HepG2 (cell line): ENCODE results near the gene TIMM13. TPM values are rescaled to one million over a fixed set of nuclear protein-coding genes. Genes with fewer than 3 reads are reported as not detected.

Source experiments
- NFE2L1 ChIP-seq: sonication (generic); formaldehyde crosslinking; IDR thresholded peaks from 2 replicates; pipeline ENCODE4 v1.4.0; 2020; ENCODE audit warnings: missing genetic modification reagents, mild to moderate bottlenecking, borderline replicate concordance
- SRSF4 ChIP-seq: fragments of 200-400 bp; formaldehyde crosslinking; IDR thresholded peaks from one replicate; pipeline ENCODE4 v1.6.1; 2018; ENCODE audit warnings: mild to moderate bottlenecking, low read depth, low read length, moderate library complexity; ENCODE audit not compliant: poor library complexity, severe bottlenecking
- ZNF143 ChIP-seq: sonication (generic); formaldehyde crosslinking; IDR thresholded peaks from 2 replicates; pipeline ENCODE4 v1.4.0; 2020; ENCODE audit warnings: missing genetic modification reagents
- polyA plus RNA-seq, 8 experiments: library from polyadenylated mRNA; depleted of rRNA in 3 of 8; stranded (reverse) in 7 of 8; unstranded in 1 of 8; fragments of >200 nt; fragmentation: Illumina TruSeq in 4 of 8; extraction: Trizol in 4 of 8; gene quantifications; 2 replicates each; pipeline versions ENCODE4 v1.2.1 to v1.2.3, GENCODE V29; 2011 to 2016; ENCODE audit warnings: low read depth in 4 of 8, missing spikeins in 1 of 8, mixed read lengths in 1 of 8; ENCODE audit not compliant: insufficient read depth in 1 of 8
- total RNA-seq, 5 experiments: library from RNA; depleted of rRNA; stranded (reverse); fragments of >200 nt; fragmentation: Illumina TruSeq; extraction: Trizol; gene quantifications; 2 replicates each; pipeline ENCODE4 v1.2.3, GENCODE V29; 2016; ENCODE audit warnings: low read depth in 1 of 5
- TF ChIP-seq, protein P1 (sequence below): sonication (generic); formaldehyde crosslinking; IDR thresholded peaks from 2 replicates; pipeline ENCODE4 v1.5.0; 2020; ENCODE audit warnings: missing genetic modification reagents
- TF ChIP-seq, protein P2 (sequence below): sonication (generic); formaldehyde crosslinking; IDR thresholded peaks from 2 replicates; pipeline ENCODE4 v1.5.0; 2020; ENCODE audit warnings: mild to moderate bottlenecking, missing genetic modification reagents
- TF ChIP-seq, protein P3 (sequence below): sonication (generic); formaldehyde crosslinking; IDR thresholded peaks from 2 replicates; pipeline ENCODE4 v1.5.1; 2020; ENCODE audit warnings: missing genetic modification reagents, mild to moderate bottlenecking, borderline replicate concordance
- TF ChIP-seq, protein P4 (sequence below): sonication (generic); formaldehyde crosslinking; IDR thresholded peaks from 2 replicates; pipeline ENCODE4 v1.4.0; 2020; ENCODE audit warnings: mild to moderate bottlenecking, missing genetic modification reagents
- TF ChIP-seq, protein P5 (sequence below): sonication (generic); formaldehyde crosslinking; IDR thresholded peaks from 2 replicates; pipeline ENCODE4; 2020; ENCODE audit warnings: missing genetic modification reagents, mild to moderate bottlenecking, borderline replicate concordance

Gene TIMM13
- total and polyA plus RNA-seq, 2 of the 13 experiments (the other 11 are each of a cell fraction or from before 2014, with no cell fraction given), result 48.4 to 108 TPM

DNA sequence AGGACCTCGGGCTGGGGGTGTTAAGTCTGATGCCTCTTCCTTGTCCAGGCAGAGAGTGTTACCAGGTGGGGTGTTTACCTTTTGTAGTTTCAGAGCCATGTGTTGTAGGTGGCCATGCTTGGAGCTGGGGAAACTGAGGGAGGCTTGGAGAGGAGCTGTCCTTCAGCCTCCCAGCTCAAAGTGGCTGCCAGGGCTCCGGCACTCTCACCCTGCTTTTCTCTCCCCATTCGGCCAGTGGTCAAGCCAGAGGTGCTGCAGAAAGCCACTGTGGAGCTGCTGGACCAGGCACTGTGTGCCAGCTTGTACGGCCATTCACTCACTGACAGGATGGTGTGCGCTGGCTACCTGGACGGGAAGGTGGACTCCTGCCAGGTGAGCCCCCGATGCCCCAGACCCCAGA, 17.4 kb downstream of the TIMM13 start (continued):
- TF ChIP-seq, protein P1, sequence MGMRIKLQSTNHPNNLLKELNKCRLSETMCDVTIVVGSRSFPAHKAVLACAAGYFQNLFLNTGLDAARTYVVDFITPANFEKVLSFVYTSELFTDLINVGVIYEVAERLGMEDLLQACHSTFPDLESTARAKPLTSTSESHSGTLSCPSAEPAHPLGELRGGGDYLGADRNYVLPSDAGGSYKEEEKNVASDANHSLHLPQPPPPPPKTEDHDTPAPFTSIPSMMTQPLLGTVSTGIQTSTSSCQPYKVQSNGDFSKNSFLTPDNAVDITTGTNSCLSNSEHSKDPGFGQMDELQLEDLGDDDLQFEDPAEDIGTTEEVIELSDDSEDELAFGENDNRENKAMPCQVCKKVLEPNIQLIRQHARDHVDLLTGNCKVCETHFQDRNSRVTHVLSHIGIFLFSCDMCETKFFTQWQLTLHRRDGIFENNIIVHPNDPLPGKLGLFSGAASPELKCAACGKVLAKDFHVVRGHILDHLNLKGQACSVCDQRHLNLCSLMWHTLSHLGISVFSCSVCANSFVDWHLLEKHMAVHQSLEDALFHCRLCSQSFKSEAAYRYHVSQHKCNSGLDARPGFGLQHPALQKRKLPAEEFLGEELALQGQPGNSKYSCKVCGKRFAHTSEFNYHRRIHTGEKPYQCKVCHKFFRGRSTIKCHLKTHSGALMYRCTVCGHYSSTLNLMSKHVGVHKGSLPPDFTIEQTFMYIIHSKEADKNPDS (CRISPR knock-in tag), result no peak
- no peak for TF ChIP-seq ZNF143 (CRISPR knock-in tag)
- TF ChIP-seq, protein P2, sequence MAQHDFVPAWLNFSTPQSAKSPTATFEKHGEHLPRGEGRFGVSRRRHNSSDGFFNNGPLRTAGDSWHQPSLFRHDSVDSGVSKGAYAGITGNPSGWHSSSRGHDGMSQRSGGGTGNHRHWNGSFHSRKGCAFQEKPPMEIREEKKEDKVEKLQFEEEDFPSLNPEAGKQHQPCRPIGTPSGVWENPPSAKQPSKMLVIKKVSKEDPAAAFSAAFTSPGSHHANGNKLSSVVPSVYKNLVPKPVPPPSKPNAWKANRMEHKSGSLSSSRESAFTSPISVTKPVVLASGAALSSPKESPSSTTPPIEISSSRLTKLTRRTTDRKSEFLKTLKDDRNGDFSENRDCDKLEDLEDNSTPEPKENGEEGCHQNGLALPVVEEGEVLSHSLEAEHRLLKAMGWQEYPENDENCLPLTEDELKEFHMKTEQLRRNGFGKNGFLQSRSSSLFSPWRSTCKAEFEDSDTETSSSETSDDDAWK (CRISPR knock-in tag), result no peak
- no peak for TF ChIP-seq NFE2L1
- TF ChIP-seq, protein P3, sequence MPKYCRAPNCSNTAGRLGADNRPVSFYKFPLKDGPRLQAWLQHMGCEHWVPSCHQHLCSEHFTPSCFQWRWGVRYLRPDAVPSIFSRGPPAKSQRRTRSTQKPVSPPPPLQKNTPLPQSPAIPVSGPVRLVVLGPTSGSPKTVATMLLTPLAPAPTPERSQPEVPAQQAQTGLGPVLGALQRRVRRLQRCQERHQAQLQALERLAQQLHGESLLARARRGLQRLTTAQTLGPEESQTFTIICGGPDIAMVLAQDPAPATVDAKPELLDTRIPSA (CRISPR knock-in tag), result no peak
- TF ChIP-seq SRSF4, result no peak
- TF ChIP-seq, protein P4, sequence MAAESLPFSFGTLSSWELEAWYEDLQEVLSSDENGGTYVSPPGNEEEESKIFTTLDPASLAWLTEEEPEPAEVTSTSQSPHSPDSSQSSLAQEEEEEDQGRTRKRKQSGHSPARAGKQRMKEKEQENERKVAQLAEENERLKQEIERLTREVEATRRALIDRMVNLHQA (CRISPR knock-in tag), result no peak
- TF ChIP-seq, protein P5, sequence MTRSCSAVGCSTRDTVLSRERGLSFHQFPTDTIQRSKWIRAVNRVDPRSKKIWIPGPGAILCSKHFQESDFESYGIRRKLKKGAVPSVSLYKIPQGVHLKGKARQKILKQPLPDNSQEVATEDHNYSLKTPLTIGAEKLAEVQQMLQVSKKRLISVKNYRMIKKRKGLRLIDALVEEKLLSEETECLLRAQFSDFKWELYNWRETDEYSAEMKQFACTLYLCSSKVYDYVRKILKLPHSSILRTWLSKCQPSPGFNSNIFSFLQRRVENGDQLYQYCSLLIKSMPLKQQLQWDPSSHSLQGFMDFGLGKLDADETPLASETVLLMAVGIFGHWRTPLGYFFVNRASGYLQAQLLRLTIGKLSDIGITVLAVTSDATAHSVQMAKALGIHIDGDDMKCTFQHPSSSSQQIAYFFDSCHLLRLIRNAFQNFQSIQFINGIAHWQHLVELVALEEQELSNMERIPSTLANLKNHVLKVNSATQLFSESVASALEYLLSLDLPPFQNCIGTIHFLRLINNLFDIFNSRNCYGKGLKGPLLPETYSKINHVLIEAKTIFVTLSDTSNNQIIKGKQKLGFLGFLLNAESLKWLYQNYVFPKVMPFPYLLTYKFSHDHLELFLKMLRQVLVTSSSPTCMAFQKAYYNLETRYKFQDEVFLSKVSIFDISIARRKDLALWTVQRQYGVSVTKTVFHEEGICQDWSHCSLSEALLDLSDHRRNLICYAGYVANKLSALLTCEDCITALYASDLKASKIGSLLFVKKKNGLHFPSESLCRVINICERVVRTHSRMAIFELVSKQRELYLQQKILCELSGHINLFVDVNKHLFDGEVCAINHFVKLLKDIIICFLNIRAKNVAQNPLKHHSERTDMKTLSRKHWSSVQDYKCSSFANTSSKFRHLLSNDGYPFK (CRISPR knock-in tag), result no peak
